K562 (cell line): ENCODE measurements around the gene ANK3. TPM values are rescaled to one million over a fixed set of nuclear protein-coding genes. Genes with fewer than 3 reads are reported as not detected.

ENCODE experiments used
- CEBPG ChIP-seq, 3 experiments: fragments of 200-800 bp in 1 of 3; sonication (Bioruptor generic) in 1 of 3; sonication (generic) in 1 of 3; formaldehyde crosslinking in 1 of 3; IDR thresholded peaks in 2 of 3; conservative IDR thresholded peaks in 1 of 3; 2 replicates each; pipeline versions ENCODE4 v1.6.1 to v1.8.0; 2016 to 2022; ENCODE audit warnings: missing compliant biosample characterization in 2 of 3, missing genetic modification characterization in 2 of 3, mild to moderate bottlenecking in 1 of 3, missing genetic modification reagents in 1 of 3
- MAFG ChIP-seq: fragments of 450-650 bp; conservative IDR thresholded peaks from 2 replicates; pipeline ENCODE4 v1.6.1; 2016; ENCODE audit warnings: missing genetic modification characterization, missing compliant biosample characterization
- TAF9B ChIP-seq: fragments of 450-650 bp; IDR thresholded peaks from 2 replicates; pipeline ENCODE4 v1.6.1; 2018; ENCODE audit warnings: mild to moderate bottlenecking; ENCODE audit not compliant: partially characterized antibody
- ZBTB40 ChIP-seq, 2 experiments: fragments of 450-650 bp in 1 of 2; sonication (generic) in 1 of 2; formaldehyde crosslinking in 1 of 2; IDR thresholded peaks; 2 replicates each; pipeline versions ENCODE4 v1.7.1 to v1.9.0; 2016 to 2022; ENCODE audit warnings: inconsistent platforms in 1 of 2, mild to moderate bottlenecking in 1 of 2, missing genetic modification reagents in 1 of 2
- ZEB2 ChIP-seq: fragments of 450-650 bp; IDR thresholded peaks from 2 replicates; pipeline ENCODE4 v1.6.1; 2016
- polyA plus RNA-seq, 8 experiments: library from polyadenylated mRNA; depleted of rRNA in 4 of 8; stranded (reverse) in 5 of 8; unstranded in 3 of 8; fragments of >200 nt; fragmentation: Nextera tagmentation in 2 of 8; fragmentation: Illumina TruSeq in 1 of 8; extraction: Ambion mirVana in 2 of 8; extraction: Trizol in 1 of 8; gene quantifications; 2 replicates each; pipeline versions ENCODE4 v1.2.1 to v1.2.3, GENCODE V29; 2011 to 2014; ENCODE audit warnings: inconsistent platforms in 1 of 8, missing spikeins in 1 of 8
- total RNA-seq, 7 experiments: library from RNA; depleted of rRNA in 6 of 7; stranded (reverse); fragments of >200 nt in 6 of 7; fragmentation: Illumina TruSeq in 2 of 7; extraction: Trizol in 2 of 7; gene quantifications; 2 replicates each; pipeline versions ENCODE4 v1.2.1 to v1.2.3, GENCODE V29; 2011 to 2021; ENCODE audit warnings: low replicate concordance in 1 of 7

Gene ANK3
- total and polyA plus RNA-seq, 9 of the 15 experiments (the other 6 are each of a cell fraction or from before 2014, with no cell fraction given) = 10.0 to 32.3 (median 17.9) TPM

- TF ChIP-seq ZBTB40 (IDR thresholded peaks at IDR 0.05) (peak; percentile 82), ZBTB40 (CRISPR knock-in tag; IDR thresholded peaks at IDR 0.05) (no peak), TAF9B (no peak), CEBPG (CRISPR knock-in tag; IDR thresholded peaks at IDR 0.05) (no peak), CEBPG (tag; conservative IDR thresholded peaks at IDR 0.05 in 1 of 2, IDR thresholded peaks at IDR 0.05 in 1 of 2) (0 out of 4 replicates have a peak, but pooled peaks of 1 of the 2 experiments have one; percentile 20), ZEB2 (no peak), MAFG (tag) (peak; percentile 82)
- TF ChIP-seq, all 486 proteins: peak for 9
These were observed 8.1 kb upstream of the ANK3 start (continued) for GRCh38 chr10:60397792-60398191.
